BLaER1 treated with 17β-estradiol and CSF1 and Interleukin-3, amounts not matched to agents 10 nM and 100 nM (cell line): ENCODE measurements around the gene FIGNL2.

Experiments
- H3K27ac ChIP-seq, 11 experiments: shearing (Covaris generic); formaldehyde crosslinking; 2 replicates each; pipeline ENCODE4 v1.8.1; 2022
- H3K27me3 ChIP-seq, 11 experiments: shearing (Covaris generic); formaldehyde crosslinking; 2 replicates each; pipeline ENCODE4 v1.8.1; 2022
- H3K36me3 ChIP-seq, 11 experiments: shearing (Covaris generic); formaldehyde crosslinking; 2 replicates each; pipeline ENCODE4 v1.8.1; 2022
- H3K4me1 ChIP-seq, 10 experiments: shearing (Covaris generic); formaldehyde crosslinking; 2 replicates each; pipeline ENCODE4 v1.8.1; 2022
- H3K4me2 ChIP-seq, 11 experiments: shearing (Covaris generic); formaldehyde crosslinking; 2 replicates each; pipeline ENCODE4 v1.8.1; 2022
- H3K4me3 ChIP-seq, 10 experiments: shearing (Covaris generic); formaldehyde crosslinking; 2 replicates each; pipeline ENCODE4 v1.8.1; 2022
- H3K9ac ChIP-seq, 11 experiments: shearing (Covaris generic); formaldehyde crosslinking; 2 replicates each; pipeline ENCODE4 v1.8.1; 2022
- H3K9me3 ChIP-seq, 11 experiments: shearing (Covaris generic); formaldehyde crosslinking; replicated peaks in 1 of 11; 2 replicates each; pipeline ENCODE4 v1.8.1; 2022
- H4K20me1 ChIP-seq, 11 experiments: shearing (Covaris generic); formaldehyde crosslinking; 2 replicates each; pipeline ENCODE4 v1.8.1; 2022
- Cebpa-rat ChIP-seq, 11 experiments: shearing (Covaris generic); IDR thresholded peaks; 2 replicates each; pipeline ENCODE4 v1.8.1; 2022

FIGNL2 gene

DNA sequence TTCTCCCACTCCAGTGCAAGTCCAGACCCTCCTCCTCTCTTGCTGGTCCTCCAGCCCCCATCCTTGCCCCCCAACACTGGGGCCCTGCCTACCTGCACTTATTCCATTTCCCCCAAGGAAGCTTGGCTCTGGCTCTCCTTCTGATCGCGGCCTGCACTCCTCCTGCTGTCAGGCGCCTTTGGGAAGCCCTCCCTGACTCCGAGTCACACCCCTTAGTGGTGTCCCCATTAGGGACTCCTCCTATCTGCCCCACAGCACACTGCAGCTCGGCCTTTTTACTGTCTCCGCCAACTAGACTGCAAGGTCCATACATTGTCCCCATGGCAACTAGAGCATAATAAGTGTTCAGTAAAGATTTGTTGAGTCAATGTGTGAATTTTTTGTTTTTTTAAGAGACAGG lies 32.9 kb downstream of the FIGNL2 start:
- H3K4me2 ChIP-seq: no peak overlapping the region

DNA sequence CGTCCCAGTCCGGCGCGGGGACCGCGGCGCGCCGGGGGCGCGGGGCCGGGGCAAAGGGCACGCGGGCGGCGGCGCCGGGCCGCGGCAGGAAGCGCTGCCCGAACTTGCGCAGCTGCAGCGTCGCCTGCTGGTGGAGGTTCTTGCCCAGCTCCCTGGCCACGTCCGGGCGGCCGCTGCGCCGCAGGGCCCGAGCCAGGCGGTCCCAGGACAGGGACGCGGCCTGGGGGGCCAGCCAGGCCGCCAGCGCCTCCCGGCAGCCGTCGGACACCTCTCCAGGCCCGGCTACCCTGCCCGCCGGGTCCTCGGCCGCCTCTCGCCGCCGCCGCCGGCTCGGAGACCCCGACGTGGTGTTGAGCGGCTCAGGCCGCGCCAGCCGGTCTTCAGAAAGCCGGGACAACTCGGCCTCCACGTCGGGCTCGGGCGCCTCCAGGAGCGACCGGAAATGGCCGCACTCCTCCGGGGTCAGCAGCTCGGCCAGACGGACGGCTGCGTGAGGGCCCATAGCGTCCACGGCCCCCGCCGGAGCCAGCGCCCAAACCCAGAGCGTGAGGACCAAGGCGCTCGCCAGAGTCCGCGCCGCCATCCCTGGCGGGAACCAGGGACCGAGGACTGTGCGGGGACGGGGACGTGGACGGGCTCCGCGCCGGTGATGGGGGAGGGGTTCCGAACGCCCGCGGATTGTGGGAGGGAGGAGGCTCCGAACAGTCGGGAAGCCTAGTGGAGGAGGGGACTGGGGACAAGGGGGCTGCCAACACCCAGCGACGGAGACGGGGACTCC lies 34.0 kb downstream of the FIGNL2 start:
- peak overlapping the region; percentile 51 to 72 (median 60) for H3K4me3 ChIP-seq
- no peaks in the 10 kb centered on the region for H3K36me3 ChIP-seq
- TF ChIP-seq Cebpa-rat (IDR thresholded peaks at IDR 0.05): no peak
- peak overlapping the region; percentile 59 to 80 (median 74) for H3K27ac ChIP-seq
- H3K4me2 ChIP-seq: peak overlapping the region; percentile 87 to 98 (median 92)
- no peaks in the 10 kb centered on the region for H3K9me3 ChIP-seq
- peaks cover 0 to 7% (median 0%) of the 10 kb centered on the region in 11 experiments; a peak in 1 of 22 replicates for H4K20me1 ChIP-seq
- H3K9ac ChIP-seq: peak overlapping the region; percentile 67 to 88 (median 78)
- peaks cover 6 to 50% (median 32%) of the 10 kb centered on the region in 10 experiments for H3K4me1 ChIP-seq
- peaks cover 18 to 39% (median 26%) of the 10 kb centered on the region in 11 experiments for H3K27me3 ChIP-seq

More for the DNA sequence above, 32.9 kb downstream of the FIGNL2 start:
- H3K27me3 ChIP-seq: peaks cover 18 to 39% (median 26%) of the 10 kb centered on the region in 11 experiments
- no peak overlapping the region for H3K9ac ChIP-seq
- H3K9me3 ChIP-seq: no peaks in the 10 kb centered on the region
- peaks cover 0 to 10% (median 0%) of the 10 kb centered on the region in 11 experiments; a peak in 2 of 22 replicates for H4K20me1 ChIP-seq
- H3K4me3 ChIP-seq: no peak overlapping the region
- no peaks in the 10 kb centered on the region for H3K36me3 ChIP-seq
- peaks cover 15 to 59% (median 40%) of the 10 kb centered on the region in 10 experiments for H3K4me1 ChIP-seq
- no peak overlapping the region for H3K27ac ChIP-seq
- no peak for TF ChIP-seq Cebpa-rat (IDR thresholded peaks at IDR 0.05)

DNA sequence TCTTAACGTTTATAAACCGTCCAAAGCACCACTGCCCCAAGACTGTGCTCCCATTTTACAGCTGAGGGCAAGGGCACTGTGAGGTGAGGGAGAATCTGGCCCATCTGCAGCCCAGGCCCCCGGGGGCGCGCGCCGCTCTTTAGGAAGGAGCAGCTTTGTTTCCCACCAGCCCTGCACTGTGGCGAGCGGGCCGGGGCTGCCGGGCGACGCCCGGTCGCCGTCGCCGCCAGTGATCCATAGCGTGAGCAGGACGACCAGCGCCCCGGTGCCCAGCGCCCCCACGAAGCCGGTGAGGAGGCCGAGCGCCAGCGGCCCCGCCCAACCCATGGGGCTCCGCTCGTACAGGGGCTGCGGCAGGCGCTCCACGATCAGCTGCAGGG lies 34.6 kb downstream of the FIGNL2 start:
- H3K36me3 ChIP-seq: no peaks in the 10 kb centered on the region
- peaks cover 18 to 39% (median 26%) of the 10 kb centered on the region in 11 experiments for H3K27me3 ChIP-seq
- H4K20me1 ChIP-seq: peaks cover 0 to 7% (median 0%) of the 10 kb centered on the region in 11 experiments; a peak in 1 of 22 replicates
- H3K4me2 ChIP-seq: peak overlapping the region; percentile 87 to 98 (median 92)
- no peak for TF ChIP-seq Cebpa-rat (IDR thresholded peaks at IDR 0.05)
- H3K4me3 ChIP-seq: peak overlapping the region; percentile 51 to 72 (median 60)
- no peaks in the 10 kb centered on the region for H3K9me3 ChIP-seq
- peaks cover 6 to 46% (median 29%) of the 10 kb centered on the region in 10 experiments for H3K4me1 ChIP-seq
- H3K27ac ChIP-seq: peak overlapping the region; percentile 59 to 80 (median 74); a peak in 21 of 22 replicates
- H3K9ac ChIP-seq: peak overlapping the region; percentile 67 to 88 (median 78)

DNA sequence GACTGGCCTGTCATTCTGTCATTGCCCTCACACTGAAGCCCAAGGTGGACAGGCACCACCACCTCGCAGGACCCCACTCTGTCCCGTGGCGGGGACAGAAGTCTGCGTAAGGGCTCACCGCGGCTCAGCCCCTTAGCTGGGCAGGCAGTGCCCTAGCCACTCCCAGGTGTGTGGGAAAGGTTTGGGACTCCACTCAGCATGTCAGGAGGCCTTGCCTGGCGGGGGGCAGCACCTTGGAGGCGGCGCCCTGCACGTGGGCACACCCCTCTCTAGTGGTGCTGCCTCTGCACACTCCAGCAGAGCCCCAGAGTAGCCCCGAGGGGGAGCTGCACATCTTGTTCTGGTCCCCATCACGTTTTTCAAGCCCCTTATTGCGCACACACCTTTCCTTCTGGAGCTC lies 35.6 kb downstream of the FIGNL2 start:
- H3K27me3 ChIP-seq: peaks cover 18 to 39% (median 26%) of the 10 kb centered on the region in 11 experiments
- H3K36me3 ChIP-seq: no peaks in the 10 kb centered on the region
- H3K9ac ChIP-seq: no peak overlapping the region
- H3K4me2 ChIP-seq: peak overlapping the region in 2 of 11 experiments; percentile 52 to 54; a peak in 4 of 22 replicates
- H4K20me1 ChIP-seq: peaks cover 0 to 6% (median 0%) of the 10 kb centered on the region in 11 experiments; a peak in 1 of 22 replicates
- TF ChIP-seq Cebpa-rat (IDR thresholded peaks at IDR 0.05): no peak
- H3K4me1 ChIP-seq: peaks cover 6 to 41% (median 29%) of the 10 kb centered on the region in 10 experiments
- no peak overlapping the region for H3K4me3 ChIP-seq
- H3K9me3 ChIP-seq: no peaks in the 10 kb centered on the region
- H3K27ac ChIP-seq: no peak overlapping the region

GRCh38 chr12:51811203-51812202 lies 37.0 kb downstream of the FIGNL2 start:
- Histone ChIP-seq H3K36me3 (no peaks in the 10 kb centered on the region), H4K20me1 (no peaks in the 10 kb centered on the region), H3K4me2 (peak overlapping the region in 7 of 11 experiments; percentile 35 to 69 (median 52); a peak in 13 of 22 replicates), H3K4me1 (peaks cover 6 to 35% (median 25%) of the 10 kb centered on the region in 10 experiments), H3K27ac (no peak overlapping the region), H3K9ac (no peak overlapping the region; a peak in 1 of 22 replicates), H3K27me3 (peaks cover 18 to 32% (median 26%) of the 10 kb centered on the region in 11 experiments), H3K9me3 (no peaks in the 10 kb centered on the region), H3K4me3 (no peak overlapping the region)
- TF ChIP-seq Cebpa-rat (IDR thresholded peaks at IDR 0.05): no peak

GRCh38 chr12:51809193-51809592 lies 39.3 kb downstream of the FIGNL2 start:
- TF ChIP-seq Cebpa-rat (IDR thresholded peaks at IDR 0.05): no peak
- Histone ChIP-seq H3K4me3 (no peak overlapping the region), H3K36me3 (no peaks in the 10 kb centered on the region), H3K27me3 (peaks cover 0 to 9% (median 5%) of the 10 kb centered on the region in 11 experiments; a peak in 13 of 22 replicates), H3K4me1 (peaks cover 0 to 27% (median 17%) of the 10 kb centered on the region in 10 experiments; a peak in 17 of 20 replicates), H3K9me3 (no peaks in the 10 kb centered on the region), H4K20me1 (no peaks in the 10 kb centered on the region), H3K27ac (no peak overlapping the region), H3K9ac (no peak overlapping the region), H3K4me2 (no peak overlapping the region)

GRCh38 chr12:51806896-51807295 lies 41.6 kb downstream of the FIGNL2 start:
- H4K20me1 ChIP-seq: no peaks in the 10 kb centered on the region
- TF ChIP-seq Cebpa-rat (IDR thresholded peaks at IDR 0.05): no peak
- no peaks in the 10 kb centered on the region for H3K9me3 ChIP-seq
- H3K27ac ChIP-seq: no peak overlapping the region
- H3K27me3 ChIP-seq: no peaks in the 10 kb centered on the region
- no peak overlapping the region for H3K9ac ChIP-seq
- H3K36me3 ChIP-seq: no peaks in the 10 kb centered on the region
- H3K4me1 ChIP-seq: peaks cover 0 to 10% (median 8%) of the 10 kb centered on the region in 10 experiments; a peak in 12 of 20 replicates
- H3K4me2 ChIP-seq: no peak overlapping the region
- H3K4me3 ChIP-seq: no peak overlapping the region

GRCh38 chr12:51801027-51801426 lies 47.5 kb downstream of the FIGNL2 start:
- H3K27me3 ChIP-seq: no peaks in the 10 kb centered on the region
- H3K4me2 ChIP-seq: no peak overlapping the region
- H3K9me3 ChIP-seq: no peaks in the 10 kb centered on the region
- no peaks in the 10 kb centered on the region for H3K4me1 ChIP-seq
- H3K36me3 ChIP-seq: no peaks in the 10 kb centered on the region
- no peak for TF ChIP-seq Cebpa-rat (IDR thresholded peaks at IDR 0.05)
- no peak overlapping the region for H3K4me3 ChIP-seq
- no peak overlapping the region for H3K27ac ChIP-seq
- H4K20me1 ChIP-seq: no peaks in the 10 kb centered on the region
- H3K9ac ChIP-seq: no peak overlapping the region
